Measurements from ENCODE around the gene RBM38. TPM values are rescaled to one million over a fixed set of nuclear protein-coding genes. Genes with fewer than 3 reads are reported as not detected.
A peak's percentile ranks its signal among the peaks of the same experiment; 100 is the strongest.

Gene RBM38
- total and polyA plus RNA-seq, 9 of the 15 experiments (the other 6 are each of a cell fraction or from before 2014, with no cell fraction given), result 0.28 to 82.4 (median 33.2) TPM

- 0 out of 2 replicates have a peak, but pooled peaks have one; percentile 20 for TF ChIP-seq MAFG (tag; conservative IDR thresholded peaks at IDR 0.05)
- no peak for TF ChIP-seq PBX2 (CRISPR knock-in tag; IDR thresholded peaks at IDR 0.05; ENCODE audit: low read depth)
- TF ChIP-seq PBX2 (tag; conservative IDR thresholded peaks at IDR 0.05; ENCODE audit: low read depth), result peak; percentile 74
- peak; percentile 30; the same call in 1 of the 2 replicates for TF ChIP-seq JUND (IDR thresholded peaks at IDR 0.05; ENCODE audit: borderline replicate concordance, low read depth, low read length)
- TF ChIP-seq JUND (tag; IDR thresholded peaks at IDR 0.05; ENCODE audit: borderline replicate concordance, low read depth, low read length), result peak; percentile 56; the same call in 2 of the 3 replicates
- peak in 1 of 2 experiments; percentile 74; a peak in 2 of 4 replicates for TF ChIP-seq NONO (IDR thresholded peaks at IDR 0.05; ENCODE audit: low read depth in 2 of 2, low read length in 1 of 2)
- TF ChIP-seq ADNP (tag; IDR thresholded peaks at IDR 0.05), result peak; percentile 83
- TF ChIP-seq TEAD4 (IDR thresholded peaks at IDR 0.05; ENCODE audit: low read length), result peak; percentile 92
- TF ChIP-seq TEAD4 (CRISPR knock-in tag; IDR thresholded peaks at IDR 0.05; ENCODE audit: borderline replicate concordance), result no peak
- TF ChIP-seq ZNF584 (CRISPR knock-in tag; IDR thresholded peaks at IDR 0.05; ENCODE audit: low read depth), result peak; percentile 80; the same call in 1 of the 2 replicates
- TF ChIP-seq FOXJ3 (CRISPR knock-in tag; IDR thresholded peaks at IDR 0.05), result 0 out of 2 replicates have a peak, but pooled peaks have one; percentile 38
- TF ChIP-seq ZNF3 (CRISPR knock-in tag; IDR thresholded peaks at IDR 0.05), result peak; percentile 72; the same call in 1 of the 2 replicates
- peak; percentile 56 for TF ChIP-seq TRIM28 (IDR thresholded peaks at IDR 0.05)
- TF ChIP-seq GTF2B (IDR thresholded peaks at IDR 0.05; ENCODE audit: extremely low read depth, insufficient read length), result no peak
- TF ChIP-seq SREBF2 (CRISPR knock-in tag; IDR thresholded peaks at IDR 0.05), result no peak
- no peak for TF ChIP-seq MCM2 (IDR thresholded peaks at IDR 0.05; ENCODE audit: low read depth)
- 0 out of 2 replicates have a peak, but pooled peaks have one; percentile 8 for TF ChIP-seq USF1 (CRISPR knock-in tag; IDR thresholded peaks at IDR 0.05)
- no peak for TF ChIP-seq ZBTB26 (CRISPR knock-in tag; IDR thresholded peaks at IDR 0.05)
These were observed 18.6 kb downstream of the RBM38 start (continued) for GRCh38 chr20:57409672-57410397.
